BE2C (cell line): ENCODE measurements around the gene MPRIP.
"Not testable (repeated sequence)": the region's sequence is repeated elsewhere in the genome, so short reads cannot be mapped to it uniquely, and the experiment has no call there.

Source experiments
- DNase-seq: peaks from one replicate; pipeline ENCODE4 v3.0.0-alpha.2; 2020
- H3K27me3 ChIP-seq: fragments of 250-450 bp; sonication (Bioruptor Pico); 2 replicates; pipeline ENCODE4 v1.5.1; 2020; ENCODE audit warnings: mild to moderate bottlenecking
- H3K36me3 ChIP-seq: fragments of 250-450 bp; sonication (Bioruptor Pico); 2 replicates; pipeline ENCODE4 v1.5.1; 2020; ENCODE audit warnings: mild to moderate bottlenecking
- H3K4me1 ChIP-seq: fragments of 250-450 bp; sonication (Bioruptor Pico); 2 replicates; pipeline ENCODE4 v1.5.1; 2020
- H3K4me3 ChIP-seq: 2 replicates; pipeline ENCODE4 v1.5.1; 2011; ENCODE audit warnings: low read depth, low read length
- H3K9me3 ChIP-seq: fragments of 250-450 bp; sonication (Bioruptor Pico); 2 replicates; pipeline ENCODE4 v1.5.1; 2020
- CTCF ChIP-seq: IDR thresholded peaks from 2 replicates; pipeline ENCODE4 v1.5.1; 2012; ENCODE audit warnings: mild to moderate bottlenecking, low read depth, low read length

The MPRIP gene

DNA sequence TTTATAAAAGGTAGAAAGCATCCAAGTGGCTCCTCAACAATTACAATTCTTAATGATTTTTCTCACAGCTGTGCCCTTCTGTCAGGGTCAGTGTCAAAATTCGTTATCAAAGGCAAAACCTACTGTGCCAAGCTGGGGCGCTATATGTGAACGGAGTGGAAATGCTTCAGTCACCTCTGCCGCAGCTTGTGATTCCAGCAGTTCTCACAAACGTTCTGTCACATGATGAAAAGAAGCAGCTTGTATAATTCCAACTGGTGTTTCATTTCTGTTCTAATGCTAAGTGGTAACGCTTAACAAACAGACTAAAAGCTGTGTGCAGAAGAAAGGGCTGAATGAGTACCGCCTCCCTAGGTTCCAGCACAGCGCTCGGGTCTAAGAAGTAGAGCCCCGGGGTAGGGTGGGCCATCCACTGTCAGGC, 149.7 kb downstream of the MPRIP start:
- no peaks in the 10 kb centered on the region for H3K9me3 ChIP-seq
- no peak for TF ChIP-seq CTCF
- H3K36me3 ChIP-seq: no peaks in the 10 kb centered on the region
- DNase-seq: no peak
- H3K27me3 ChIP-seq: no peaks in the 10 kb centered on the region
- H3K4me1 ChIP-seq: no peaks in the 10 kb centered on the region
- H3K4me3 ChIP-seq: no peak overlapping the region

- H3K27me3 ChIP-seq, DNase-seq, H3K4me1 ChIP-seq, H3K36me3 ChIP-seq, H3K4me3 ChIP-seq, H3K9me3 ChIP-seq: not testable (repeated sequence)
These were observed 153.2 kb downstream of the MPRIP start for GRCh38 chr17:17195466-17195865.

DNA sequence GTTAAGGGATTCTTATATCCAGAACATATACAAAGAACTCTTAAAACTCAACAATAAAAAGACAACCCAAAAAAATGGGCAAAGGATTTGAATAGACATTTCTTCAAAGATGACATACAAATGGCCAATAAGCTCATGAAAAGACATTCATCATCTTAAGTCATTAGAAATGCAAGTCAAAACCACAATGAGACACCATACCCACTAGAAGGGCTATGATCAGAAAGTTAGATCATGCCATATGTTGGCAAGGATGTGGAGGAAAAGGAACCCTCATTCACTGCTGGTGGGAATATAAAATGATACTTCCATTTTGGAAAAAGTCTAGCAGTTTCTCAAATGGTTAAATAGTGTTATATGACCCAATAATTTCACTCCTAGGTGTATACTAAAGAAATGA, 154.5 kb downstream of the MPRIP start:
- Histone ChIP-seq H3K36me3 (peaks cover 6% of the 10 kb centered on the region), H3K4me3 (no peak overlapping the region), H3K27me3 (no peaks in the 10 kb centered on the region), H3K9me3 (no peaks in the 10 kb centered on the region), H3K4me1 (no peaks in the 10 kb centered on the region)
- DNase-seq: no peak
- TF ChIP-seq CTCF: no peak

DNA sequence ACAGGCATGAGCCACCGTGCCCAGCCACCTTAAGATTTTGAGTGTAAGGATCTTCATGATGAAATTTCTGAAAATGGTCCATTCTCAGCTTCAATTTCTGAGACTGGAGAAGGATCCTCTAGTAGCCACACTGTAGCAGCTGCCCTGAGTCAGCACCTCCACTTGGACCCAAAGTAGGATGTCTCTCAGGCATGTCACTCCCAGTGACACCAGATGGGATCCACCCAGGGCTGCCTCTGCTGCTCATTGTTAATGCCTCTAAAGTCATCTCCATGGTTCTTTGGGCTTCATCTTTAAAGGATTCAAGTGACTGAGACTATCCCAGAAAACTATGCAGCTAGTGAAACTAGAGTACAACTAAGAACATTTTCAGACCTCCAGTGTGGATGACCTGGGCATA, 156.0 kb downstream of the MPRIP start:
- TF ChIP-seq CTCF: no peak
- Histone ChIP-seq H3K9me3 (no peaks in the 10 kb centered on the region), H3K27me3 (no peaks in the 10 kb centered on the region), H3K4me1 (no peaks in the 10 kb centered on the region), H3K4me3 (no peak overlapping the region), H3K36me3 (peaks cover 19% of the 10 kb centered on the region)
- DNase-seq: no peak

GRCh38 chr17:17200311-17200710, 158.1 kb downstream of the MPRIP start:
- TF ChIP-seq CTCF: no peak
- Histone ChIP-seq H3K4me1 (no peaks in the 10 kb centered on the region), H3K27me3 (no peaks in the 10 kb centered on the region), H3K36me3 (peaks cover 21% of the 10 kb centered on the region), H3K4me3 (no peak overlapping the region), H3K9me3 (no peaks in the 10 kb centered on the region)
- no peak for DNase-seq

- H3K4me3 ChIP-seq: no peak overlapping the region
- no peak for TF ChIP-seq CTCF
- DNase-seq: no peak
- peaks cover 21% of the 10 kb centered on the region for H3K36me3 ChIP-seq
- no peaks in the 10 kb centered on the region for H3K4me1 ChIP-seq
- no peaks in the 10 kb centered on the region for H3K27me3 ChIP-seq
- H3K9me3 ChIP-seq: no peaks in the 10 kb centered on the region
These were observed 158.6 kb downstream of the MPRIP start for GRCh38 chr17:17200831-17201230.

- Histone ChIP-seq H3K36me3 (peaks cover 21% of the 10 kb centered on the region), H3K4me3 (no peak overlapping the region), H3K4me1 (no peaks in the 10 kb centered on the region), H3K27me3 (no peaks in the 10 kb centered on the region), H3K9me3 (no peaks in the 10 kb centered on the region)
- no peak for DNase-seq
- no peak for TF ChIP-seq CTCF
These were observed 159.0 kb downstream of the MPRIP start for GRCh38 chr17:17201271-17201670.
